Measurements from ENCODE around the gene RCOR3. TPM values are rescaled to one million over a fixed set of nuclear protein-coding genes. Genes with fewer than 3 reads are reported as not detected.
A peak's percentile ranks its signal among the peaks of the same experiment; 100 is the strongest.

The RCOR3 gene
- total and polyA plus RNA-seq, 2 of the 8 experiments (the other 6 are each of a cell fraction or from before 2014, with no cell fraction given) = 21.4 to 36.3 TPM

GRCh38 chr1:211323156-211324063, 64.2 kb downstream of the RCOR3 start (continued):
- TF ChIP-seq TCF12 (IDR thresholded peaks at IDR 0.05; ENCODE audit: low read depth, low read length) = no peak
- TF ChIP-seq EP300 (IDR thresholded peaks at IDR 0.05; ENCODE audit: borderline replicate concordance in 1 of 2, low read depth in 2 of 2, low read length in 2 of 2) = no peak
- peak; percentile 95 for TF ChIP-seq RAD21 (IDR thresholded peaks at IDR 0.05 in 1 of 2, conservative IDR thresholded peaks at IDR 0.05 in 1 of 2; ENCODE audit: low read depth in 2 of 2, low read length in 2 of 2)
- TF ChIP-seq POLR2AphosphoS5 (IDR thresholded peaks at IDR 0.05; ENCODE audit: low read depth, low read length) = no peak
- no peak for TF ChIP-seq CEBPB (IDR thresholded peaks at IDR 0.05; ENCODE audit: low read depth, low read length)
- no peak for TF ChIP-seq CTBP2 (IDR thresholded peaks at IDR 0.05; ENCODE audit: borderline replicate concordance, insufficient read depth, insufficient read length, low read length)
- TF ChIP-seq JUN (IDR thresholded peaks at IDR 0.05; ENCODE audit: low read depth, low read length) = no peak
- TF ChIP-seq ATF2 (IDR thresholded peaks at IDR 0.05; ENCODE audit: low read length) = no peak
- no peak for TF ChIP-seq TBP (IDR thresholded peaks at IDR 0.05; ENCODE audit: low read depth, low read length)
- TF ChIP-seq TAF7 (optimal IDR thresholded peaks at IDR 0.05; ENCODE audit: borderline replicate concordance, low read depth, low read length) = no peak
- 0 out of 2 replicates have a peak, but pooled peaks have one; percentile 66 for TF ChIP-seq YY1 (IDR thresholded peaks at IDR 0.05; ENCODE audit: low read depth, low read length)
- TF ChIP-seq GTF2F1 (IDR thresholded peaks at IDR 0.05; ENCODE audit: borderline replicate concordance, low read depth, low read length) = no peak
- no peak for TF ChIP-seq ATF3 (IDR thresholded peaks at IDR 0.05; ENCODE audit: insufficient read depth, low read depth, low read length)
- no peak for TF ChIP-seq SP1 (IDR thresholded peaks at IDR 0.05; ENCODE audit: low read depth, low read length)
- no peak for TF ChIP-seq BCL11A (IDR thresholded peaks at IDR 0.05; ENCODE audit: low read depth in 2 of 2, low read length in 2 of 2)
- TF ChIP-seq, protein P1, sequence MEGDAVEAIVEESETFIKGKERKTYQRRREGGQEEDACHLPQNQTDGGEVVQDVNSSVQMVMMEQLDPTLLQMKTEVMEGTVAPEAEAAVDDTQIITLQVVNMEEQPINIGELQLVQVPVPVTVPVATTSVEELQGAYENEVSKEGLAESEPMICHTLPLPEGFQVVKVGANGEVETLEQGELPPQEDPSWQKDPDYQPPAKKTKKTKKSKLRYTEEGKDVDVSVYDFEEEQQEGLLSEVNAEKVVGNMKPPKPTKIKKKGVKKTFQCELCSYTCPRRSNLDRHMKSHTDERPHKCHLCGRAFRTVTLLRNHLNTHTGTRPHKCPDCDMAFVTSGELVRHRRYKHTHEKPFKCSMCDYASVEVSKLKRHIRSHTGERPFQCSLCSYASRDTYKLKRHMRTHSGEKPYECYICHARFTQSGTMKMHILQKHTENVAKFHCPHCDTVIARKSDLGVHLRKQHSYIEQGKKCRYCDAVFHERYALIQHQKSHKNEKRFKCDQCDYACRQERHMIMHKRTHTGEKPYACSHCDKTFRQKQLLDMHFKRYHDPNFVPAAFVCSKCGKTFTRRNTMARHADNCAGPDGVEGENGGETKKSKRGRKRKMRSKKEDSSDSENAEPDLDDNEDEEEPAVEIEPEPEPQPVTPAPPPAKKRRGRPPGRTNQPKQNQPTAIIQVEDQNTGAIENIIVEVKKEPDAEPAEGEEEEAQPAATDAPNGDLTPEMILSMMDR (IDR thresholded peaks at IDR 0.05; ENCODE audit: control extremely low read depth in 1 of 3, insufficient read depth in 1 of 3, low read depth in 1 of 3, low read length in 3 of 3) = peak; percentile 66 to 95 (median 91)
- no peak for TF ChIP-seq SP4 (IDR thresholded peaks at IDR 0.05; ENCODE audit: low read length)
- TF ChIP-seq CREB1 (IDR thresholded peaks at IDR 0.05) = 0 out of 2 replicates have a peak, but pooled peaks have one; percentile 38
- TF ChIP-seq SRF (IDR thresholded peaks at IDR 0.05; ENCODE audit: low read depth, low read length) = no peak
